ENCODE results near the gene NSUN7. TPM values are rescaled to one million over a fixed set of nuclear protein-coding genes. Genes with fewer than 3 reads are reported as not detected.

The NSUN7 gene
- polyA plus RNA-seq, 1 donor (not counting 4 experiments of a cell fraction or from before 2014, with no cell fraction given) = 0.03 TPM

DNA sequence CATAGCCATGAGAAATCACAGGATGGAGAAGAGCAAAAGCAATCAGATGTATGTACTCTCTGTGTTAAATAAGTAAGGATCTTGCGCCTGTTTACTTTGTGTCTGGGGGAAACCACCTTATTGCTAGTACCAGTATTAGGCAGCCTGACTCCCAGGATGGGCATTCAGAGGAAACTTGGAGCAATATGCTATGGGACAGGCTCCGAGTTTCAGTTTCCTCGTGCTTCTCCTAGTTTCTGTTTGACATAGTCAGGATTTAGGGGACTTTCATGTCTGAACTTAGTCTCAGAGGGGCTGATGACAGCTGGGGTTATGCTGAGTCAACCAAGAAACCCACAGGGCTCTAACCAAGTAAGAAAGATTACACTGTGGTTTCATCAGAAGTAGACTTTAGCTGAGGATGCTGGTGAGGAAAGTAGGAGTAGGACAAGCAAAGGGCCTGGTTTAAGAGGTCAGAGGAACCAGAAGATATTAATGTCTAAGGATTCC is 13.5 kb downstream of the NSUN7 start:
- FAIRE-seq = no peak
- H3K4me2 ChIP-seq (ENCODE audit: control insufficient read depth, extremely low read depth, insufficient read depth, low read depth, low read length) = no peak overlapping the region
- no peaks in the 10 kb centered on the region for H3K79me2 ChIP-seq (ENCODE audit: control insufficient read depth, insufficient read depth, low read length)
- H3K4me1 ChIP-seq (ENCODE audit: control insufficient read depth, extremely low read depth, insufficient read depth, low read length) = no peaks in the 10 kb centered on the region
- H3K36me3 ChIP-seq (ENCODE audit: control insufficient read depth in 2 of 2, extremely low read depth in 1 of 2, insufficient read depth in 2 of 2, low read length in 2 of 2) = no peaks in the 10 kb centered on the region
- no peak overlapping the region for H3K4me3 ChIP-seq (ENCODE audit: control insufficient read depth in 2 of 3, extremely low read depth in 1 of 3, insufficient read depth in 2 of 3, low read depth in 1 of 3, low read length in 3 of 3)
- H3K9ac ChIP-seq (ENCODE audit: control insufficient read depth, extremely low read depth, insufficient read depth, low read length) = no peak overlapping the region
- no peak for DNase-seq (ENCODE audit: low read depth, low spot score)
- H3K9me3 ChIP-seq (ENCODE audit: control insufficient read depth, low read depth, low read length) = no peaks in the 10 kb centered on the region
- no peak overlapping the region for H2AFZ ChIP-seq (ENCODE audit: control insufficient read depth, low read length)
- no peaks in the 10 kb centered on the region for H4K20me1 ChIP-seq (ENCODE audit: control insufficient read depth, extremely low read depth, insufficient read depth, low read length)
- no peaks in the 10 kb centered on the region for H3K9me1 ChIP-seq (ENCODE audit: control insufficient read depth, extremely low read depth, insufficient read depth, low read length)
- no peak for TF ChIP-seq EZH2 (IDR thresholded peaks at IDR 0.05; ENCODE audit: low read length)
- TF ChIP-seq, protein P1, sequence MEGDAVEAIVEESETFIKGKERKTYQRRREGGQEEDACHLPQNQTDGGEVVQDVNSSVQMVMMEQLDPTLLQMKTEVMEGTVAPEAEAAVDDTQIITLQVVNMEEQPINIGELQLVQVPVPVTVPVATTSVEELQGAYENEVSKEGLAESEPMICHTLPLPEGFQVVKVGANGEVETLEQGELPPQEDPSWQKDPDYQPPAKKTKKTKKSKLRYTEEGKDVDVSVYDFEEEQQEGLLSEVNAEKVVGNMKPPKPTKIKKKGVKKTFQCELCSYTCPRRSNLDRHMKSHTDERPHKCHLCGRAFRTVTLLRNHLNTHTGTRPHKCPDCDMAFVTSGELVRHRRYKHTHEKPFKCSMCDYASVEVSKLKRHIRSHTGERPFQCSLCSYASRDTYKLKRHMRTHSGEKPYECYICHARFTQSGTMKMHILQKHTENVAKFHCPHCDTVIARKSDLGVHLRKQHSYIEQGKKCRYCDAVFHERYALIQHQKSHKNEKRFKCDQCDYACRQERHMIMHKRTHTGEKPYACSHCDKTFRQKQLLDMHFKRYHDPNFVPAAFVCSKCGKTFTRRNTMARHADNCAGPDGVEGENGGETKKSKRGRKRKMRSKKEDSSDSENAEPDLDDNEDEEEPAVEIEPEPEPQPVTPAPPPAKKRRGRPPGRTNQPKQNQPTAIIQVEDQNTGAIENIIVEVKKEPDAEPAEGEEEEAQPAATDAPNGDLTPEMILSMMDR (optimal IDR thresholded peaks at IDR 0.05 in 1 of 3, IDR thresholded peaks at IDR 0.05 in 1 of 3, conservative IDR thresholded peaks at IDR 0.05 in 1 of 3; ENCODE audit: extremely low read depth in 1 of 3, insufficient read depth in 2 of 3, low read length in 3 of 3) = no peak
- H3K27ac ChIP-seq (ENCODE audit: control insufficient read depth, insufficient read depth, low read length) = no peak overlapping the region
- dilution Hi-C loops (cut with MboI; ENCODE audit: extremely low pct_ligation_motif_present, low sequenced_read_pairs) = no loop called here
- H3K27me3 ChIP-seq (ENCODE audit: control insufficient read depth, extremely low read depth, insufficient read depth, low read length) = no peaks in the 10 kb centered on the region

DNA sequence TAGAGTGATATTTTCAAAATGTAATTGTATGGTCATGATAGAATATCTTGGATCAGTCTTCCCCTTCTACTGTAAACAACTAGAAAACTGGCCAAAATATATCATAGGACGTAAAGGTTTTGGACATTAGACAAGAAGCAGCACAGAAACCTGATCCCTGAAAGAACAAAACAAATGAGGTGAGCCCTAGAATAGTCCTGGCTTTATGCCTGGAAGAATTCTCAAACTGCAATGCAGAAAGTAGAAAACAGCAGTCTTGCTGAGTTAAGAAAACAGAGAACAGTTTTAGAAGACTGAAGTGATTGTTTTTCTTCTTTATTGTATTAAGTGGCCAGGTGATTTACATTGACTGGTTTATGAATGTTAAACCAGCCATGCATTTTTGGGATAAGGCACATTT is 19.5 kb downstream of the NSUN7 start:
- Histone ChIP-seq H3K9ac (ENCODE audit: control insufficient read depth, extremely low read depth, insufficient read depth, low read length) (no peak overlapping the region), H2AFZ (ENCODE audit: control insufficient read depth, low read length) (no peak overlapping the region), H3K9me1 (ENCODE audit: control insufficient read depth, extremely low read depth, insufficient read depth, low read length) (no peaks in the 10 kb centered on the region), H3K36me3 (ENCODE audit: control insufficient read depth in 2 of 2, extremely low read depth in 1 of 2, insufficient read depth in 2 of 2, low read length in 2 of 2) (no peaks in the 10 kb centered on the region), H3K4me1 (ENCODE audit: control insufficient read depth, extremely low read depth, insufficient read depth, low read length) (no peaks in the 10 kb centered on the region), H4K20me1 (ENCODE audit: control insufficient read depth, extremely low read depth, insufficient read depth, low read length) (no peaks in the 10 kb centered on the region), H3K27me3 (ENCODE audit: control insufficient read depth, extremely low read depth, insufficient read depth, low read length) (no peaks in the 10 kb centered on the region), H3K4me2 (ENCODE audit: control insufficient read depth, extremely low read depth, insufficient read depth, low read depth, low read length) (no peak overlapping the region), H3K9me3 (ENCODE audit: control insufficient read depth, low read depth, low read length) (no peaks in the 10 kb centered on the region), H3K4me3 (ENCODE audit: control insufficient read depth in 2 of 3, extremely low read depth in 1 of 3, insufficient read depth in 2 of 3, low read depth in 1 of 3, low read length in 3 of 3) (no peak overlapping the region), H3K79me2 (ENCODE audit: control insufficient read depth, insufficient read depth, low read length) (no peaks in the 10 kb centered on the region), H3K27ac (ENCODE audit: control insufficient read depth, insufficient read depth, low read length) (no peak overlapping the region)
- dilution Hi-C loops (cut with MboI; ENCODE audit: extremely low pct_ligation_motif_present, low sequenced_read_pairs) = no loop called here
- no peak for FAIRE-seq
- no peak for DNase-seq (ENCODE audit: low read depth, low spot score)
- TF ChIP-seq, protein P1 (optimal IDR thresholded peaks at IDR 0.05 in 1 of 3, IDR thresholded peaks at IDR 0.05 in 1 of 3, conservative IDR thresholded peaks at IDR 0.05 in 1 of 3; ENCODE audit: extremely low read depth in 1 of 3, insufficient read depth in 2 of 3, low read length in 3 of 3) = no peak
- no peak for TF ChIP-seq EZH2 (IDR thresholded peaks at IDR 0.05; ENCODE audit: low read length)

All from keratinocyte (primary cell).